ENCODE data around the gene MAP3K8. TPM values are rescaled to one million over a fixed set of nuclear protein-coding genes. Genes with fewer than 3 reads are reported as not detected.

MAP3K8 gene
- total RNA-seq, 1 experiment from 2014 or later: 4.8 TPM

DNA sequence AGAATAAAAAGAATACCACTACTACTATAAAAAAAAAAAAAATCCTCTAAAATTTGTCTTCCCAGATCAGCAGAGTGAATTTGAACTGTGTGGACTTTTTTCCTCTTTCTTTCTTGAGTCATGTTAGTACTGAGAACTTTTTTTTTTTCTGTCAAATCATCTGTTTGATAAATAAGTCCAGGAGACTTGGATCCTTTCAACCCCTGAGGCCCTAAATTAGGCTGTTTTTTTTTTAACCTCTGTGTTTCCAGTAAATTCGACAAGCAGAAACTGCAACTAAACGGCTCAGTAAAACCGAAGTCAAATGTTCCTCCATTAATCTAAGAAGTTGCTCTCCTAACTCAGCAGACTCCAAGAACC is 2.7 kb downstream of the MAP3K8 start:
- DNase-seq (ENCODE audit: low read depth, low spot score) (no peak), ATAC-seq (no peak)
- Histone ChIP-seq H3K9me3 (ENCODE audit: control insufficient read depth, insufficient read depth, low read depth, low read length) (no peaks in the 10 kb centered on the region), H3K27ac (ENCODE audit: low read length) (peak overlapping the region; percentile 85), H3K4me1 (ENCODE audit: control insufficient read depth, insufficient read depth, low read length) (peaks cover 25% of the 10 kb centered on the region), H3K36me3 (ENCODE audit: control insufficient read depth, insufficient read depth, low read length) (no peaks in the 10 kb centered on the region; the same call in 1 of the 2 replicates), H3K4me3 (ENCODE audit: low read depth in 2 of 2, low read length in 2 of 2) (peak overlapping the region; percentile 41 to 79), H3K27me3 (ENCODE audit: control insufficient read depth, insufficient read depth, low read length) (no peaks in the 10 kb centered on the region)
- TF ChIP-seq TCF7L2 (IDR thresholded peaks at IDR 0.05; ENCODE audit: low read depth, low read length): no peak
- TF ChIP-seq, protein P1, sequence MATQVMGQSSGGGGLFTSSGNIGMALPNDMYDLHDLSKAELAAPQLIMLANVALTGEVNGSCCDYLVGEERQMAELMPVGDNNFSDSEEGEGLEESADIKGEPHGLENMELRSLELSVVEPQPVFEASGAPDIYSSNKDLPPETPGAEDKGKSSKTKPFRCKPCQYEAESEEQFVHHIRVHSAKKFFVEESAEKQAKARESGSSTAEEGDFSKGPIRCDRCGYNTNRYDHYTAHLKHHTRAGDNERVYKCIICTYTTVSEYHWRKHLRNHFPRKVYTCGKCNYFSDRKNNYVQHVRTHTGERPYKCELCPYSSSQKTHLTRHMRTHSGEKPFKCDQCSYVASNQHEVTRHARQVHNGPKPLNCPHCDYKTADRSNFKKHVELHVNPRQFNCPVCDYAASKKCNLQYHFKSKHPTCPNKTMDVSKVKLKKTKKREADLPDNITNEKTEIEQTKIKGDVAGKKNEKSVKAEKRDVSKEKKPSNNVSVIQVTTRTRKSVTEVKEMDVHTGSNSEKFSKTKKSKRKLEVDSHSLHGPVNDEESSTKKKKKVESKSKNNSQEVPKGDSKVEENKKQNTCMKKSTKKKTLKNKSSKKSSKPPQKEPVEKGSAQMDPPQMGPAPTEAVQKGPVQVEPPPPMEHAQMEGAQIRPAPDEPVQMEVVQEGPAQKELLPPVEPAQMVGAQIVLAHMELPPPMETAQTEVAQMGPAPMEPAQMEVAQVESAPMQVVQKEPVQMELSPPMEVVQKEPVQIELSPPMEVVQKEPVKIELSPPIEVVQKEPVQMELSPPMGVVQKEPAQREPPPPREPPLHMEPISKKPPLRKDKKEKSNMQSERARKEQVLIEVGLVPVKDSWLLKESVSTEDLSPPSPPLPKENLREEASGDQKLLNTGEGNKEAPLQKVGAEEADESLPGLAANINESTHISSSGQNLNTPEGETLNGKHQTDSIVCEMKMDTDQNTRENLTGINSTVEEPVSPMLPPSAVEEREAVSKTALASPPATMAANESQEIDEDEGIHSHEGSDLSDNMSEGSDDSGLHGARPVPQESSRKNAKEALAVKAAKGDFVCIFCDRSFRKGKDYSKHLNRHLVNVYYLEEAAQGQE (IDR thresholded peaks at IDR 0.05; ENCODE audit: insufficient read depth in 1 of 2, low read depth in 2 of 2, low read length in 1 of 2): no peak
- no peak for TF ChIP-seq SIN3A (IDR thresholded peaks at IDR 0.05; ENCODE audit: borderline replicate concordance, insufficient read depth, low read depth, low read length)
- TF ChIP-seq CTCF (IDR thresholded peaks at IDR 0.05): no peak
- no peak for TF ChIP-seq POLR2AphosphoS5 (IDR thresholded peaks at IDR 0.05; ENCODE audit: low read depth, low read length)
- BruUV-seq (replicated peaks): no TSS peak
- CTCF ChIA-PET: interaction anchor here (0.6 to 0.7 kb wide), 3 partner anchors 10 to 434 kb away, joined by 3 to 4 read pairs (median 3); no protein-coding TSS in a partner anchor
- intact Hi-C loops (cut with micrococcal nuclease; ENCODE audit: unreplicated experiment): no loop called here
- in situ Hi-C loops (cut with HindIII; ENCODE audit: low pct_unique_long_range_greater_than_20kb, low sequenced_read_pairs): no loop called here
- POLR2A ChIA-PET: no interaction called here

GRCh38 chr10:30437031-30437841 is 3.3 kb downstream of the MAP3K8 start:
- intact Hi-C loops (cut with micrococcal nuclease; ENCODE audit: unreplicated experiment): no loop called here
- H3K9me3 ChIP-seq (ENCODE audit: control insufficient read depth, insufficient read depth, low read depth, low read length): no peaks in the 10 kb centered on the region
- H3K36me3 ChIP-seq (ENCODE audit: control insufficient read depth, insufficient read depth, low read length): no peaks in the 10 kb centered on the region; the same call in 1 of the 2 replicates
- DNase-seq (ENCODE audit: low read depth, low spot score) (no peak), ATAC-seq (no peak)
- in situ Hi-C loops (cut with HindIII; ENCODE audit: low pct_unique_long_range_greater_than_20kb, low sequenced_read_pairs): no loop called here
- H3K27me3 ChIP-seq (ENCODE audit: control insufficient read depth, insufficient read depth, low read length): no peaks in the 10 kb centered on the region
- peaks cover 24% of the 10 kb centered on the region for H3K4me1 ChIP-seq (ENCODE audit: control insufficient read depth, insufficient read depth, low read length)
- H3K4me3 ChIP-seq (ENCODE audit: low read depth in 2 of 2, low read length in 2 of 2): peak overlapping the region; percentile 41 to 79
- BruUV-seq (replicated peaks): no TSS peak
- H3K27ac ChIP-seq (ENCODE audit: low read length): peak overlapping the region; percentile 85
- no peak for TF ChIP-seq SIN3A (IDR thresholded peaks at IDR 0.05; ENCODE audit: borderline replicate concordance, insufficient read depth, low read depth, low read length)
- no peak for TF ChIP-seq TCF7L2 (IDR thresholded peaks at IDR 0.05; ENCODE audit: low read depth, low read length)
- TF ChIP-seq CTCF (IDR thresholded peaks at IDR 0.05): no peak
- TF ChIP-seq POLR2AphosphoS5 (IDR thresholded peaks at IDR 0.05; ENCODE audit: low read depth, low read length): no peak
- TF ChIP-seq, protein P1 (IDR thresholded peaks at IDR 0.05; ENCODE audit: insufficient read depth in 1 of 2, low read depth in 2 of 2, low read length in 1 of 2): no peak
- ChIA-PET POLR2A (no interaction called here), CTCF (interaction anchor here (0.5 to 0.6 kb wide), 2 partner anchors 23 to 154 kb away, joined by 3 read pairs; no protein-coding TSS in a partner anchor)

All from Panc1 (cell line).